Right lobe of liver (tissue), 6 donors: ENCODE data around the gene BLID. TPM values are rescaled to one million over a fixed set of nuclear protein-coding genes. Genes with fewer than 3 reads are reported as not detected.

Source experiments
- ATAC-seq, 4 donors: fragments of 200-7000 bp; cut with Tn5 transposase; one replicate each; pipeline ENCODE4 v1.9.1; 2020; ENCODE audit warnings: mild to moderate bottlenecking in 4 of 4, moderate library complexity in 4 of 4
- DNase-seq, 3 donors: peaks; one replicate each; pipeline ENCODE4 v3.0.0-alpha.2; 2020
- H3K27ac ChIP-seq, 3 donors: fragments of 200-600 bp; one replicate each; pipeline ENCODE4 v1.8.0; 2022
- H3K27me3 ChIP-seq, 2 donors: fragments of 200-600 bp; one replicate each; pipeline ENCODE4 v1.8.0; 2022
- H3K36me3 ChIP-seq, 4 donors: fragments of 200-600 bp; sonication (generic) in 1 of 4; one replicate each; pipeline versions ENCODE4 v1.5.1 to v1.8.0; 2017 to 2022; ENCODE audit warnings: control low read depth in 1 of 4
- H3K4me1 ChIP-seq, 4 donors: fragments of 200-600 bp; sonication (generic) in 1 of 4; one replicate each; pipeline versions ENCODE4 v1.5.1 to v1.8.0; 2017 to 2022; ENCODE audit warnings: control low read depth in 1 of 4
- H3K4me3 ChIP-seq, 3 donors: fragments of 200-600 bp; one replicate each; pipeline ENCODE4 v1.8.0; 2022
- H3K9me3 ChIP-seq, 4 donors: fragments of 200-600 bp; sonication (generic) in 1 of 4; one replicate each; pipeline versions ENCODE4 v1.5.1 to v1.8.0; 2017 to 2022; ENCODE audit warnings: control low read depth in 1 of 4
- POLR2A ChIP-seq: fragments of 450-650 bp; IDR thresholded peaks from one replicate; pipeline ENCODE4 v1.6.1; 2017; ENCODE audit warnings: antibody characterized with exemption, mild to moderate bottlenecking
- WGBS: methylation state at CpG from one replicate; pipeline ENCODE4 v1.1.6; 2018; ENCODE audit warnings: low coverage, low lambda C conversion rate; ENCODE audit not compliant: insufficient coverage; ENCODE audit errors: missing lambda C conversion rate; 5-methylcytosine and 5-hydroxymethylcytosine counted together
- intact Hi-C, 2 donors: fragments of 100-400 bp; cut with DNase I; formaldehyde crosslinking; loops; one replicate each; pipeline versions ENCODE4 v1.11.2 to v1.14.1; 2022
- total RNA-seq, 6 experiments: library from RNA; depleted of rRNA in 2 of 6; stranded (reverse); fragments of >200 nt in 2 of 6; fragmentation: NEBNext Ultra II Directional in 3 of 6; extraction: Animal tissue kit (Norgen Biotek cat#: 25700) in 3 of 6; gene quantifications; one replicate each; pipeline versions ENCODE4 v1.1.0 to v1.2.4, GENCODE V29; 2016 to 2023
- TF ChIP-seq, protein P1 (sequence below), 4 donors: fragments of 200-600 bp in 3 of 4; fragments of 450-650 bp in 1 of 4; IDR thresholded peaks; one replicate each; pipeline versions ENCODE4 v1.5.1 to v1.8.0; 2016 to 2022; ENCODE audit warnings: antibody characterized with exemption in 4 of 4, mild to moderate bottlenecking in 2 of 4
- donor health status: DM: no; HTN: yes; CAD: no.
- donor health status: DM: no; HTN: no; CAD: no.
- donor health status: DM: no; HTN: no; CAD: no.
- donor health status: DM: no; HTN: yes; CAD: no.
- donor health status: DM: no; HTN: yes; CAD: no.

Gene BLID
- total RNA-seq, 6 experiments from 2014 or later, result 0.24 to 0.93 (median 0.42) TPM; not detected in 3

DNA sequence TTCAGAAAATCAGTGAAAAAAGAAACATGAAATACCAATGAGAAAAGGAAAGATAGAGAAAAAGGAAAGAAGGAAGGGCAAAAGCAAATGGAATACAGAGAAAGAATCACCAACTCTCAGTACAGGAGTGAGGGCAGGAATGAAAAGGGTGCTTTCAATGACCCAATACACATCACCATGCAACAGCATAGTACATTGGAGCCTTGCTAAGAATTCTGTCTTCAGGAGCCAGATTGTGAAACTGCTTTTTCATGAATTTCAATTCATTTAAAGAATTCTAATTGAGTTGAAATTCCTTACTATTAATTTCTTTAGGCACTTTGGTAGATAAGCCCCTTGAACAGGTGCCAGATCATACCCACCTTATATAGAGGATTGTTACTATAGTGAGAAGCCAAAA, 34.9 kb downstream of the BLID start:
- Histone ChIP-seq H3K27ac (no peak overlapping the region), H3K9me3 (no peaks in the 10 kb centered on the region), H3K4me3 (no peak overlapping the region), H3K27me3 (no peaks in the 10 kb centered on the region), H3K36me3 (no peaks in the 10 kb centered on the region), H3K4me1 (no peaks in the 10 kb centered on the region)
- TF ChIP-seq POLR2A, result no peak
- TF ChIP-seq, protein P1, sequence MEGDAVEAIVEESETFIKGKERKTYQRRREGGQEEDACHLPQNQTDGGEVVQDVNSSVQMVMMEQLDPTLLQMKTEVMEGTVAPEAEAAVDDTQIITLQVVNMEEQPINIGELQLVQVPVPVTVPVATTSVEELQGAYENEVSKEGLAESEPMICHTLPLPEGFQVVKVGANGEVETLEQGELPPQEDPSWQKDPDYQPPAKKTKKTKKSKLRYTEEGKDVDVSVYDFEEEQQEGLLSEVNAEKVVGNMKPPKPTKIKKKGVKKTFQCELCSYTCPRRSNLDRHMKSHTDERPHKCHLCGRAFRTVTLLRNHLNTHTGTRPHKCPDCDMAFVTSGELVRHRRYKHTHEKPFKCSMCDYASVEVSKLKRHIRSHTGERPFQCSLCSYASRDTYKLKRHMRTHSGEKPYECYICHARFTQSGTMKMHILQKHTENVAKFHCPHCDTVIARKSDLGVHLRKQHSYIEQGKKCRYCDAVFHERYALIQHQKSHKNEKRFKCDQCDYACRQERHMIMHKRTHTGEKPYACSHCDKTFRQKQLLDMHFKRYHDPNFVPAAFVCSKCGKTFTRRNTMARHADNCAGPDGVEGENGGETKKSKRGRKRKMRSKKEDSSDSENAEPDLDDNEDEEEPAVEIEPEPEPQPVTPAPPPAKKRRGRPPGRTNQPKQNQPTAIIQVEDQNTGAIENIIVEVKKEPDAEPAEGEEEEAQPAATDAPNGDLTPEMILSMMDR (IDR thresholded peaks at IDR 0.05), result no peak
- intact Hi-C loops, result no loop called here
- no peak for DNase-seq
- no peak for ATAC-seq

DNA sequence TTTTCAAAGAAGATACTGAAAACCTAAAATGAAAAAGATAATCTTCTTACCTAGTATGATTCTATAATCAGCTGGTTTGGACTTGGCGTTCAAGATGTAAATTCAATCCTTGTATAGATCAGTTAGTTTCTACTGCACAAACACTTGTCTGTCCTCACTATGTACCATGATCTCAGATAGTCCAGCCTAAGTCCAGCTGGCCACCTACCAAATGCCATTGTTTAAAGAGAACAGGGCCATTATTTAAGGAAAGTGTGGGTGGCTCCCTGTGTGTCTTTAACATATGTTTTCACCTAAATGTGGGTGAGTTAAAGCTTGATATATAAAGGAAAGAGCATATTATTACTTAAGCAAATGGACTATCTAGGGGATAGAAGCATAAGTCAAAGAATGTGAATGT, 38.6 kb downstream of the BLID start:
- H3K4me3 ChIP-seq, result no peak overlapping the region
- intact Hi-C loops, result no loop called here
- H3K27ac ChIP-seq, result no peak overlapping the region
- H3K27me3 ChIP-seq, result no peaks in the 10 kb centered on the region
- no peaks in the 10 kb centered on the region for H3K4me1 ChIP-seq
- no peaks in the 10 kb centered on the region for H3K9me3 ChIP-seq
- H3K36me3 ChIP-seq, result no peaks in the 10 kb centered on the region
- ATAC-seq (no peak), DNase-seq (no peak)
- TF ChIP-seq, protein P1 (IDR thresholded peaks at IDR 0.05), result no peak
- no peak for TF ChIP-seq POLR2A
- 70% methylated on average over 1 of the region's 1 CpG for WGBS

DNA sequence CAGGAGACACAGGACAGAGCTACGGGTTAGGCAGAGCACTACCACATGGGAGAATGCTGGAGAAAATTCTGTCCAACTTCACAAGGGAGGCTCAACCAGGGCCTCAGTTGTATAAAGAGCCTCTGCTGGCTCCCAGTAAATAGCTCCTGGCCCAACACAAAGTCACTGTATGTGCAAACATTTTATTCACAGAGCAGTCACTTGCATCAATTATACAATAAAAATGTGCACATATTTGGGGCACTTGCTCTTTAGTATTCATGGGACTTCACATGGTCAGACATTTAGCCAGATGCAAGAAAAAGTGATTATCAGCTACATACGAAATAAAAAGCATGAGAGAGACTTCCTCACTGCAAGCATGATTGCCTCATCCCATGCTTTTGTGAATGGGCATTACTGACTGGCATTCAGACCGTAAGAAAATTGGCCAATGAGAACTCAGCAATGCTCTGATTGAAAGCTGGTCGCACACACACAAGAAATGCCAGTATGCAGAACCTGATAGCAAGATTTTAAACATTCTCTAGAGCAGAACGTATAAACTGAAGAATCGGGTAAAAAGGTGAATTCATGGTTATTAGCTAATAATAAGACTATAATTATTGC, 39.4 kb downstream of the BLID start:
- ATAC-seq, result no peak
- WGBS, result 75% methylated on average over 5 of the region's 6 CpGs
- no peak for DNase-seq
- no peaks in the 10 kb centered on the region for H3K4me1 ChIP-seq
- no peak overlapping the region for H3K4me3 ChIP-seq
- H3K9me3 ChIP-seq, result no peaks in the 10 kb centered on the region
- H3K27ac ChIP-seq, result no peak overlapping the region
- TF ChIP-seq POLR2A, result no peak
- TF ChIP-seq, protein P1 (IDR thresholded peaks at IDR 0.05), result no peak
- intact Hi-C loops, result no loop called here
- H3K27me3 ChIP-seq, result no peaks in the 10 kb centered on the region
- no peaks in the 10 kb centered on the region for H3K36me3 ChIP-seq

DNA sequence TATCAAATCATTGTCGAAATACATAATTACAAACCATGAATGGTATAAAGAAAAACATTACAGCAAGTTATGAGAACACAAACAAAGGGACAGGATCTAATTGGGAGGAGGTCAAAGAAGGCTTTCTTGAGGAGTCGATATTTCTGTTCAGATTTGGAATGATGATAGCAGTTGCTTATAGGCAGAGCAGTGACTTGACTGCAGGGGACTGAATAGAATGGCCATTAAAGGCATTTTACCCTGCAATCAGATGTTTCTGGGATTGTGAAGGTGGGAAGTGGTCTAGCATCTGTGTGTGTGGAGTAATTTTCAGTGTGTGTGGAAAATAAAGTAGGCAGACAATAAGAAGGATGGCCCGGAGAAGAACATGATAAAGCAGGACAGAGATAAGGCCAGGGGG, 41.0 kb downstream of the BLID start:
- no peak for ATAC-seq
- TF ChIP-seq, protein P1 (IDR thresholded peaks at IDR 0.05), result no peak
- no peak for TF ChIP-seq POLR2A
- no peak for DNase-seq
- WGBS, result 73% methylated on average over 3 of the region's 3 CpGs
- Histone ChIP-seq H3K36me3 (no peaks in the 10 kb centered on the region), H3K4me1 (no peaks in the 10 kb centered on the region), H3K27ac (no peak overlapping the region), H3K9me3 (no peaks in the 10 kb centered on the region), H3K27me3 (no peaks in the 10 kb centered on the region), H3K4me3 (no peak overlapping the region)
- intact Hi-C loops, result no loop called here

DNA sequence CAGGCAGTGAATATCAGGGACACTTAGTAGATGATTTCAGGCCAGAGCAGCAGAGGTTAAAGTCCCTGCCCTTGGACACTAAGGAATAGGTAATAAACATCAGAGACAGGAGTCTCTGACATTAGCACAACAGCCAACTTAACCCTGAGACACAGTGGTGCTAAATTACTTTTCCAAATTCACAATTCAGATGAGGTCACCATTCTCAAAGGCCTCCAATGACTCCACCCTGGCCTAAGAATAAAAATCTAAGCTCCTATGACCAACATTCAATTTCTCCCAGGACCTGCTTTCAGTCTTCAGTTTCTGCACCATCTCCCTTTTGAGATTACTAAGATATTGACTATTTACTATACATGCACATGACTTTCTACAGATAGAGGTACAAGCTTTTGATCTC, 42.0 kb downstream of the BLID start:
- intact Hi-C loops, result no loop called here
- Histone ChIP-seq H3K27me3 (no peaks in the 10 kb centered on the region), H3K27ac (no peak overlapping the region), H3K4me1 (no peaks in the 10 kb centered on the region), H3K36me3 (no peaks in the 10 kb centered on the region), H3K4me3 (no peak overlapping the region), H3K9me3 (no peaks in the 10 kb centered on the region)
- DNase-seq, result no peak
- TF ChIP-seq, protein P1 (IDR thresholded peaks at IDR 0.05), result no peak
- no peak for TF ChIP-seq POLR2A
- no peak for ATAC-seq
